Fibroblast of lung (primary cell): Measurements from ENCODE around the gene FAM240B. TPM values are rescaled to one million over a fixed set of nuclear protein-coding genes. Genes with fewer than 3 reads are reported as not detected.
A peak's percentile ranks its signal among the peaks of the same experiment; 100 is the strongest.

Source experiments
- DNase-seq, 2 donors: peaks; one replicate each; pipeline versions ENCODE4 v3.0.0 to v3.0.0-alpha.2; 2010; ENCODE audit warnings: low read depth in 2 of 2
- H2AFZ ChIP-seq: 2 replicates; pipeline ENCODE4 v1.5.1; 2012; ENCODE audit warnings: low read length, control low read depth, inconsistent platforms
- H3K27ac ChIP-seq: 2 replicates; pipeline ENCODE4 v1.5.1; 2011; ENCODE audit warnings: low read length, control low read depth; ENCODE audit not compliant: insufficient read depth
- H3K27me3 ChIP-seq: 2 replicates; pipeline ENCODE4 v1.5.1; 2011; ENCODE audit warnings: mild to moderate bottlenecking, low read length; ENCODE audit not compliant: control insufficient read depth, insufficient read depth
- H3K36me3 ChIP-seq: 2 replicates; pipeline ENCODE4 v1.5.1; 2011; ENCODE audit warnings: low read length; ENCODE audit not compliant: control insufficient read depth, insufficient read depth
- H3K4me1 ChIP-seq: 2 replicates; pipeline ENCODE4 v1.5.1; 2011; ENCODE audit warnings: low read length; ENCODE audit not compliant: control insufficient read depth, insufficient read depth; ENCODE audit errors: extremely low read depth
- H3K4me2 ChIP-seq: 2 replicates; pipeline ENCODE4 v1.5.1; 2011; ENCODE audit warnings: low read length, control low read depth; ENCODE audit not compliant: insufficient read depth; ENCODE audit errors: extremely low read depth
- H3K4me3 ChIP-seq, 4 experiments: fragments of 200-600 bp in 1 of 4; sonication (generic) in 1 of 4; replicated peaks in 1 of 4; 2 replicates each; pipeline ENCODE4 v1.5.1; 2011 to 2016; ENCODE audit warnings: low read length in 4 of 4, low read depth in 3 of 4, mild to moderate bottlenecking in 3 of 4, control low read depth in 2 of 4, inconsistent platforms in 1 of 4, mixed read lengths in 1 of 4; ENCODE audit not compliant: insufficient read depth in 1 of 4; ENCODE audit errors: control extremely low read depth in 1 of 4
- H3K79me2 ChIP-seq: 2 replicates; pipeline ENCODE4 v1.5.1; 2012; ENCODE audit warnings: mild to moderate bottlenecking, low read length, inconsistent platforms; ENCODE audit not compliant: control insufficient read depth, insufficient read depth
- H3K9ac ChIP-seq: 2 replicates; pipeline ENCODE4 v1.5.1; 2011; ENCODE audit warnings: mild to moderate bottlenecking, low read length, control low read depth; ENCODE audit not compliant: insufficient read depth
- H3K9me3 ChIP-seq: 2 replicates; pipeline ENCODE4 v1.5.1; 2012; ENCODE audit warnings: low read depth, low read length; ENCODE audit not compliant: control insufficient read depth, insufficient read depth
- H4K20me1 ChIP-seq: 2 replicates; pipeline ENCODE4 v1.5.1; 2011; ENCODE audit warnings: low read length; ENCODE audit not compliant: control insufficient read depth, insufficient read depth; ENCODE audit errors: extremely low read depth
- CTCF ChIP-seq, 2 donors: IDR thresholded peaks in 1 of 2; conservative IDR thresholded peaks in 1 of 2; 1 replicate in 1 of 2; 2 replicates in 1 of 2; pipeline ENCODE4 v1.5.1; 2011 to 2012; ENCODE audit warnings: low read length in 2 of 2, control low read depth in 1 of 2, inconsistent platforms in 1 of 2, low read depth in 1 of 2, mild to moderate bottlenecking in 1 of 2
- EZH2 ChIP-seq: IDR thresholded peaks from 2 replicates; pipeline ENCODE4 v1.5.1; 2012; ENCODE audit warnings: low read length, control low read depth, mild to moderate bottlenecking; ENCODE audit errors: missing control alignments
- polyA minus RNA-seq: library from RNA; depleted of rRNA, polyadenylated mRNA; stranded (reverse); fragments of >200 nt; gene quantifications from 2 replicates; pipeline ENCODE4 v1.2.3, GENCODE V29; 2011; ENCODE audit warnings: low replicate concordance
- polyA plus RNA-seq, 2 donors: library from polyadenylated mRNA; depleted of rRNA in 1 of 2; stranded (reverse) in 1 of 2; unstranded in 1 of 2; fragments of >200 nt; gene quantifications; 2 replicates each; pipeline ENCODE4 v1.2.1, GENCODE V29; 2011 to 2012; ENCODE audit warnings: missing spikeins in 1 of 2
- total RNA-seq: library from RNA; depleted of rRNA; stranded (reverse); fragments of >200 nt; gene quantifications from 2 replicates; pipeline ENCODE4 v1.2.1, GENCODE V29; 2014

FAM240B gene
- total RNA-seq (not detected in 2 replicates), polyA plus RNA-seq (not detected in 2 replicates), polyA minus RNA-seq (not detected in 2 replicates)
- polyA plus RNA-seq (2012): not detected in 2 replicates

DNA sequence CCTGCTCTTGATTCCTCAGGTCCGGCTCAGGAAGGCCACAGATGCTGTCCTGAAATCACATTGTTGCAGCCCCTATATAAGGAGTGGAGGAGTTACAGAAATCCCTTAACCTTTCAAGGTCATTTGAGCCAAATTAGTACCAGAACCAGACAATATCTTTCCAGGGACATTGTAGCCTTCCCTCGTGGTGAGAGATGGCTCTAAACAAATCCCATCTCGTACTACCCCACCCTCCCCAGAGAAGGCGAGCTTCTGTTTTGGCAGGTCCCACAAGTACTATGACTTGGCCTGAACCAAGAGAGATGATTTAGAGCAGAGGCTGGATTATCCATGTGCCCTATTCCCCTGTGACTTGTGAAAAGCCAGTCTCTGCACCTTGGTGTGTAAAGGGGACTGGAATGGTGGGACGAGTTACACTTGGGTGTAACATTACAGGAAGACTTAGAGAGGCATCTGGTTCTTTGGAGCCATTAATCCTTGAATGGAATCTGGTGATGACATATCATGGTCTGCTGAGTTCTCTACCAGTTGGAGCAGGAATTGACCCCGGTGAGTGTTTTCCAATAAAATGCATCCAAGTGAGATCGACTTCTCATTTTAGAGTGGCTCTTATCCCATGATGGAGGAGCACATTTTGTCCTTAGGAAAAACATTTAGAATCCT is at the start of gene FAM240B:
Gene FAM240B (minus strand): TSS at position 51 of the 663 bp plus-strand sequence. CDS start 16,134 bp downstream, outside the sequence.
- no peak within 1 kb of the TSS for H3K4me3 ChIP-seq
- H3K9ac ChIP-seq: no peak within 1 kb of the TSS
- no peaks in the 10 kb centered on the region for H4K20me1 ChIP-seq
- TF ChIP-seq CTCF (conservative IDR thresholded peaks at IDR 0.05 in 1 of 2, IDR thresholded peaks at IDR 0.05 in 1 of 2; ENCODE audit: low read depth in 1 of 2, low read length in 2 of 2) (no peak), EZH2 (no peak)
- H2AFZ ChIP-seq: no peak within 1 kb of the TSS
- no peak within 1 kb of the TSS for H3K27ac ChIP-seq
- no peak for DNase-seq
- H3K27me3 ChIP-seq: no peaks in the 10 kb centered on the region
- no peak within 1 kb of the TSS for H3K4me2 ChIP-seq
- no peaks in the 10 kb centered on the region for H3K79me2 ChIP-seq
- H3K36me3 ChIP-seq: no peaks in the 10 kb centered on the region
- H3K9me3 ChIP-seq: no peaks in the 10 kb centered on the region
- no peaks in the 10 kb centered on the region for H3K4me1 ChIP-seq

GRCh38 chr9:38768351-38768761 is 48.4 kb upstream of the FAM240B start:
- Histone ChIP-seq H3K9me3 (no peaks in the 10 kb centered on the region), H4K20me1 (no peaks in the 10 kb centered on the region), H3K9ac (no peak overlapping the region), H3K27ac (no peak overlapping the region), H3K36me3 (no peaks in the 10 kb centered on the region), H3K4me3 (no peak overlapping the region), H2AFZ (no peak overlapping the region), H3K27me3 (no peaks in the 10 kb centered on the region), H3K4me1 (no peaks in the 10 kb centered on the region), H3K79me2 (no peaks in the 10 kb centered on the region), H3K4me2 (no peak overlapping the region)
- peak in 1 of 2 donors; percentile 29 for DNase-seq
- TF ChIP-seq CTCF (conservative IDR thresholded peaks at IDR 0.05 in 1 of 2, IDR thresholded peaks at IDR 0.05 in 1 of 2; ENCODE audit: low read depth in 1 of 2, low read length in 2 of 2) (no peak), EZH2 (no peak)

GRCh38 chr9:38765101-38765500 is 45.2 kb upstream of the FAM240B start:
- Histone ChIP-seq H3K4me1 (no peaks in the 10 kb centered on the region), H3K4me3 (no peak overlapping the region), H3K27ac (no peak overlapping the region), H3K79me2 (no peaks in the 10 kb centered on the region), H3K36me3 (no peaks in the 10 kb centered on the region), H3K9me3 (no peaks in the 10 kb centered on the region), H3K27me3 (no peaks in the 10 kb centered on the region), H3K9ac (no peak overlapping the region), H4K20me1 (no peaks in the 10 kb centered on the region), H2AFZ (no peak overlapping the region), H3K4me2 (no peak overlapping the region)
- no peak for DNase-seq
- TF ChIP-seq CTCF (conservative IDR thresholded peaks at IDR 0.05 in 1 of 2, IDR thresholded peaks at IDR 0.05 in 1 of 2; ENCODE audit: low read depth in 1 of 2, low read length in 2 of 2) (no peak), EZH2 (no peak)
